Activated T-helper 1 cell treated with Interleukin-2 at 50 U/mL for 16 hours (primary cell): ENCODE measurements around the gene DSTYK.
"Not testable (repeated sequence)": the region's sequence is repeated elsewhere in the genome, so short reads cannot be mapped to it uniquely, and the experiment has no call there.

Experiments
- DNase-seq: peaks from one replicate; pipeline ENCODE4 v3.0.0-alpha.2; 2020; ENCODE audit warnings: low read depth

DSTYK gene

DNA sequence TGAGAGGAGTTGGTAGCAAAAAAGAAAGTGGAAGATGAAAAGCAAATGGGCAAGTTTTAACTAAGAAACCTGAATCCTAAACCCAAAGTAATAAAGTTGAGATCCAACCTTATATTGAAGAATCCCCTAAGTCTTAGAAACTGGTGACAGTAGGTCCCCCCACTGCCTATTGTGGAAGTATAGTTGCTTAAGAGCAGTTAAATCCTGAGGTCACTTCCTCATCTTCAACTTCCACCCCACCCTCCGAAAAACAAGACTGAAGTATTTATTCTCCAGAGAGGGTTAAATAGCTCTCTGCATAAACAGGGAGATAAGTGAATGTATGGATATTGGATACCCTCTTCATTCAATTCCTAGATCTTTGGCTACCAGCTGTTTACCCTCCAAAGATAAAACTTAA, 3.3 kb upstream of the DSTYK start:
- no peak for DNase-seq

GRCh38 chr1:205211839-205212536, 486 bp upstream of the DSTYK start:
- DNase-seq = no peak

- no peak for DNase-seq
These were observed 740 bp downstream of the DSTYK start for GRCh38 chr1:205210756-205211168.

DNA sequence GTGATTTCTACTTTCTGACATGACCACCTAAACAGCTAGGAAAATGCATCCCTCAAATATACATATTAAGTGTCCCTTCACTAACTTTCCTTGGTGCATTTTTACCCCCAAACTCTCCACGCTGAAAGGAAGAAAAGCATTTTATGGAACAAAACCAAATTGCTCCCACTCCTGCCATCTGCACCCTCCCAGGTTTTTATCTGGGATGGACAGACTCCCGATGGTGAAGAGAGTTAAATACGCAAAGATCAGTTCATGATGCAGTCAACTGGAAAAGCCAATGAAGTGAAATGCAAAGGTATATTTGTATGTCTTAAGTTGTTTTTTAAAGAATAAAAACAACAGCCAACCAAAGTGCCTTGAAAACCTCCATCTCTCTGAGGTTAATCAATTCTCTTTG, 2.7 kb downstream of the DSTYK start:
- DNase-seq = no peak

DNA sequence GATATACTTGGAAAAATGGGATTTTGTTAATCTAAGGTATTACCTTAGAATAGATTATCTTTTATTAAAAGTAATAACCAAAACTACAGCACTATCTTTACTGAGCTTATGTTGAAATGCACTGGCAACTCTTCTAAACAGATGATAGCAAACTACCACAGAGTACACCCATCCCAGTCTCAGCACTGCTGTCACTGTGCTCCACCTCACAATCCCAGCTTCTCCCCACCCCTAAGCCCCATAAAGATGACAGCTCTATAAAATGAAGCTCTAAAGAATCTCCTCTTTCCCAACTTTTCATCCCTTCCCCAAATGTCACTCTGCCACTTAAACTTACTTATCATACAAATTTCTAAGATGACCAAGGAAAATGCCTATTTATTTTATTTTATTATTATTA, 6.4 kb downstream of the DSTYK start:
- DNase-seq = no peak

DNA sequence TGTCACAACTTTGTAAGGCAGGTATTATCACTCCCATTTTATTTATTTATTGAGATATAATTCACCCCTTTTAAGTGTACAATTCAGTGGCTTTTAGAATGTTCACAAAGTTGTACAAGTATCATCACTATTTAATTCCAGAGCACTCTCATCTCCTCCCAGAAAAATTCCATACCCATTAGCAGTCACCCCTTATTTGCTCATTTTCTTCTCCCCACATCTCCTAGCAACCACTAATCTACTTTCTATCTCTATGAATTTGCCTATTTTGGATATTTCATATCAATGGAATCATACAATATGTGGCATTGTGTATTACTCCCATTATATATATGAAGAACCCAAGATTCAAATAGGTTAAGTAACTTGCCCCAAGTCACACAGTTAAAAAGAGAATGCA, 7.0 kb downstream of the DSTYK start:
- DNase-seq = no peak

DNA sequence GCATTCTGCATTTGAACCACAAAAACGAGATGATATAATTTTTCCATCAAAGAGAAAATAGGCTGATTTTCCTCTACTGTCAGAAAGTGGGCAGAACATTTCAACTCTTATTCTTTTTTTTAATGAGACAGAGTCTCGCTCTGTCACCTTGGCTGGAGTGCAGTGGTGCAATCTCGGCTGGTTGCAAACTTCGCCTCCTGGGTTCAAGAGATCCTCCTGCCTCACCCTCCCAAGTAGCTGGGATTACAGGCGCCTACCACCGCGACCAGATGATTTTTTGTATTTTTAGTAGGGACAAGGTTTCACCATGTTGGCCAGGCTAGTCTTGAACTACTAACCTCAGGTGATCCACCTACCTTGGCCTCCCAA, 11.6 kb downstream of the DSTYK start:
- no peak for DNase-seq

GRCh38 chr1:205199090-205199930, 12.2 kb downstream of the DSTYK start:
- DNase-seq = no peak

DNA sequence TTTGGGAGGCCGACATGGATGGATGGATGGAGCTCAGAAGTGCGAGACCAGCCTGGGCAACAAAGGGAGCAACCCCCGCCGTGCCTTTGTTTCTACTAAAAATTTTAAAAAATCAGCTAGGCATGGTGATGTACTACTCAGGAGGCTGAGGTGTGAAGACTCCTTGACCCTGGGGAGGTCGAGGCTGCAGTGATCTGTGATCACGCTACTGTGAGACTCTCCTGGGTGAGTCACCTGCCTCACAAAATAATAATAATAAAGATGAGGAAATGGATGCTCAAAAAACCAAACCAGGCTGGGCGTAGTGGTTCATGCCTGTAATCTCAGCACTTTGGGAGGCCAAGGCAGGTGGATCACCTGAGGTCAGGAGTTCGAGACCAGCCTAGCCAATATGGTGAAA, 19.2 kb downstream of the DSTYK start:
- no peak for DNase-seq

GRCh38 chr1:205191622-205192021, 19.9 kb downstream of the DSTYK start:
- DNase-seq = no peak

GRCh38 chr1:205190845-205191577, 20.5 kb downstream of the DSTYK start:
- no peak for DNase-seq

GRCh38 chr1:205189131-205189530, 22.4 kb downstream of the DSTYK start:
- DNase-seq = no peak

GRCh38 chr1:205188596-205188995, 22.9 kb downstream of the DSTYK start:
- DNase-seq = no peak

- DNase-seq = no peak
These were observed 23.4 kb downstream of the DSTYK start for GRCh38 chr1:205188098-205188497.

DNA sequence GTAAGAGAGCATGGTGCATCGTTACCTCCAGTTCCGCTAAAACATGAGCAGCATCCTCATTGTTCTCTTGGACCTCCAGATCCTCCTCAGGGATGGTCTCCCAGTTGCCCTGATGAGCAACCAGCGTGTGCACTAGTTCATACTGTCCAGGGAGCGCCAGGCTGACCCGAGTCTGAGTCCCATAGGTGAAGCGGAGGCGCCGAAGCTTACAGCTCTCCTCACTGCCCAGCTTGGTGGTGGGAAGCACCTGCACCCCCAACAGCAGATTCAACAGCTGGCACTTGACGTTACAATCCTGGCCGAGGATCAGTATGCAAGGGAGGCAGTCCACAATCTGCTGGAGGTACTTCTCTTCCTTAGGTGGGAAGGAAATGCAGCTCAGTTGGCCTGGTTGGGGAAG, 24.1 kb downstream of the DSTYK start:
- no peak for DNase-seq

- DNase-seq = no peak
These were observed 25.3 kb downstream of the DSTYK start for GRCh38 chr1:205186191-205186590.

- no peak for DNase-seq
These were observed 27.7 kb downstream of the DSTYK start for GRCh38 chr1:205183676-205184335.

DNA sequence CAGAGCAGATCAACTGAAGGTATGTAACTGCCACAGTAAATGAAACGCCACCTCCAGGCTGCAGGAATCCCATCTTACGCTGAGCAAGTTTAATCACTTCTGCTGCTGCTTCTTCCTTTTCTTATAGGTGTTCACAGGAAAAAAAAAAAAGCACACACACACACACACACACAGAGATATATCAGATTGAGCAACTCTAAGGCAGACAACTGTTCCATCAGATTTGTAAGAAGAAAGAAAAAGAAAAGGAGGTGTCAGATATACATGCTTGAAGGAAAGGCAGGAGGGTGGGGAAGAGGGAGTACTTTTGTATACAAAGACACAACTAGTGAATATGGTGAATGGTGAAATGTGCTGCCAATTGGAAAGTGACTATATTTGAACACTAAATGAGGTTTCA, 28.6 kb downstream of the DSTYK start:
- no peak for DNase-seq

DNA sequence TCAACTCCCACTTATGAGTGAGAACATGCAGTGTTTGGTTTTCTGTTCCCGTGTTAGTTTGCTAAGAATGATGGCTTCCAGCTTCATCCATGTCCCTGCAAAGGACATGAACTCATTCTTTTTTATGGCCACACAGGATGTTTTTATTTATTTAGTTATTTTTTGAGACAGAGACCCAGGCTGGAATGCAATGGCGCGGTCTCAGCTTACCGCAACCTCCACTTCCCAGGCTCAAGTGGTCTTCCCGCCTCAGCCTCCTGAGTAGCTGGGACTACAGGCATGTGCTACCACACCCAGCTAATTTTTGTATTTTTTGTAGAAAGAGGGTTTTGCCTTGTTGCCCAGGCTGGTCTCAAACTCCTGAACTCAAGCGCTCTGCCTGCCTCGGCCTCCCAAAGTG, 31.2 kb downstream of the DSTYK start:
- not testable (repeated sequence) for DNase-seq

- DNase-seq = no peak
These were observed 31.7 kb downstream of the DSTYK start for GRCh38 chr1:205179842-205180241.

- DNase-seq = no peak
These were observed 38.7 kb downstream of the DSTYK start for GRCh38 chr1:205172729-205173366.

- no peak for DNase-seq
These were observed 40.1 kb downstream of the DSTYK start for GRCh38 chr1:205171369-205171768.
